HG03354 (cell line): ENCODE data around the gene RMND5B.

ENCODE experiments used
- ATAC-seq: cut with Tn5 transposase; IDR thresholded peaks from one replicate; pipeline ENCODE4 v1.9.1; 2021; ENCODE audit warnings: mild to moderate bottlenecking; ENCODE audit not compliant: unreplicated experiment, poor library complexity, severe bottlenecking

The RMND5B gene

GRCh38 chr5:178113141-178113787 is 17.6 kb upstream of the RMND5B start, which contains the start of gene N4BP3:
N4BP3 (plus strand) TSS chr5:178113532; CDS start chr5:178119584, 6,052 bp downstream.
- peak; percentile 68 for ATAC-seq

DNA sequence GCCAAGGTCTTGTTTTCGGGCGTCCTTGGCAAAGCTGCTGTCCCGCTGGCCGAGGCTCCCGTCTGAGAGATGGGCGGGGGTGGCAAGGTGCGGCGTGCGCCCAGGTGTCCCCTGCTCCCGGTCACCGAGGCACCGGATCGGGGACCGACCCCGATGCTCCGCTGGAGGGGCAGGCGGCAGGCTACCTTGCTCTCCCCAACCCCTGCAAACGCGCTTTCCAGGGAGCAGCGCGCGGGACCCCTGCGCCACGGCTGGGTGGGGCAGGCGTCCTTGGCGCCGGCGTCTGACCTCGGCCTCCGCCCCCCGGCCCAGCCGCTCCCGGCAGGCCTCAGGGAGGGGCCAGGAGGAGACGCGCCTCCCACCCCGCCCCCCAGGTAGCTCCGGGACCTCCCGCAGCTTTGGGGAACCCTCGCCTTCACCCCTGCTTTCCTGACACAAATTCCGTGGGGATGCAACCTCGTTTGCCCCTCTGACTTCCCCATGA is 16.9 kb upstream of the RMND5B start:
- ATAC-seq, result no peak

DNA sequence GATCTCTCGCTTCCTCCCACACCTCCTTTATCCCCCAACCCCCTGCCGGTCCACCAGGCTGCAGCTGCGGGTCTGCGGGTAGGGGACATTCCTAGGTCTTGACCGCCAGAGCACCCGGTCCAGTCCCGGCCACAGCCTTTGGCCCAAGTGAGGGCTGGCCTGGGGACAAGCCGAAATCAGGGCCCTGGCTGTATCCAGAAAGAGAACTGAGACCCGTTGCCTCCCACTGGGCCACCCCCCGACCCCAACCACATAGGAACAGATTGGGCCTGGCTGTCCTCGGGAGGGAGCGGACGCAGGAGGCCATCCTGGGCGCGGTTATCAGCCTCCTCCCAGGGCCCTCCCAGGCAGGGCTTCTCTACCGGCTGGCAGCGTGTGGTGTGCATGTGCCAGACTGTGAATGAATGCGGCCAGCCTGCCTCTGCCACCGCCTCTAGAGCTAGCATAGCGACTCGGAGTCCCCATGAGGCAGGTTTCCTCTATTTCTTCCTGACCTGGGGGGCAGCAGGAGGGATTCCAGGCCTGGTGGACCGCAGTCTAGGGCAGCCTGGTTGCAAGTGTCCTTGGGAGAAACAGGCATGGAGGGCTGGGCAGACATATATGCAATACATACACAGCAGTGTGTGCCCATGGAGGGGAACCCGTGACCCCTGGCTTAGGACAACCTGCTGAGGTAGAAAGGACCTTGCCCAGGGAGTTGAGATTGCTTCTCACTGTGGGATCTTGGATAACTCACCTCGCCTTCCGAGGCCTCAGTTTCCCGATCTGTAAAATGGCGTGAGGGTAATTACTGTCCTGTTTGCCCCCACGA is 16.3 kb upstream of the RMND5B start:
- ATAC-seq, result no peak

DNA sequence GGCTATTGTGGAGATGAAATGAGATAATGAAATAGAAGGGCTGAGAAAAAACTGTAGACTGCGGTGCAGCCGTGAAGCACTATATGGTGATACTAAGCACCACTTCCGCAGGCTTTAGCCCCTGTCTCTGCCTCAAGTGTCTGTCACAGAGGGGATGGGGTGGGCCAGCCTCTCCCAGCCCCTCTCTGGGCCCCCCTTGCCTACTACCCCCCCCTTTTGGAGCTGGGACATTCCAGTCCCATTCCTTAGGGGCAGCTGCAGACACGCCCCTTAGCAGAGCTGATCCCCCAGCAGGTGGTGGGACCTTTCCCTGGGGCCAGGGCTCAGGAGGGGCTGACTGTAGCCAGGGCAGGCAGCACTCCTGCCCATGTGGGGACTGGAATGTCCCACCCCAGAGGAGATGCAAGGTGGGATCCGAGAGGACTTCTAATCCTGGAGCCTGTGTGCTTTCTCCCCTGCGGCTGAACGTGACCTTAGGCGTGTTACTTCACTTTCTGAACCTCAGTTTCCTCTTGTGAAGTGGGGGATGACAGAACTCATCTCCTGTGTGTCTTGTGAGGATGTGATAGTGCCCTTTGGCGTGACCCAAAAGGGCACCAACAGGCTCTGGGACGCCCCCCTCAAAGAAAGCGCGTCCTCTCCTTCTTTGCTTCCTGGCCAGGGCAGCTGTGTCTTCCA is 15.5 kb upstream of the RMND5B start:
- ATAC-seq, result no peak

DNA sequence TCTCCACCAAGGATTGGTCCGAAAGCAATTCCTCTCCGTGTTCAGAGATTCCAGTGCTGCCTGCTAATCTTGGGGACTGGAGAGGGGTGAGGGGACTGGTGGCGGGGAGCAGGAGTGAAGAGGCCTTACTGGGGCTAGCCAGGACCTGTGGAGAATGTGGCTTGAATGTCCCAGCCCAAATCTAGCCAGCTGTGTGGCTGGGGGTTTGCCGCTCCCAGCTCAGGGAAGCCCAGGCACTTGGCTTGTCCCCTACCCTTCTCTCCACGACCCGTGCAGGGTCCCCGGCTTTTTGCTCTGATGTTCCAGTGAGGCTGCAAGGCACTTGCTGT is 15.0 kb upstream of the RMND5B start:
- ATAC-seq, result no peak

DNA sequence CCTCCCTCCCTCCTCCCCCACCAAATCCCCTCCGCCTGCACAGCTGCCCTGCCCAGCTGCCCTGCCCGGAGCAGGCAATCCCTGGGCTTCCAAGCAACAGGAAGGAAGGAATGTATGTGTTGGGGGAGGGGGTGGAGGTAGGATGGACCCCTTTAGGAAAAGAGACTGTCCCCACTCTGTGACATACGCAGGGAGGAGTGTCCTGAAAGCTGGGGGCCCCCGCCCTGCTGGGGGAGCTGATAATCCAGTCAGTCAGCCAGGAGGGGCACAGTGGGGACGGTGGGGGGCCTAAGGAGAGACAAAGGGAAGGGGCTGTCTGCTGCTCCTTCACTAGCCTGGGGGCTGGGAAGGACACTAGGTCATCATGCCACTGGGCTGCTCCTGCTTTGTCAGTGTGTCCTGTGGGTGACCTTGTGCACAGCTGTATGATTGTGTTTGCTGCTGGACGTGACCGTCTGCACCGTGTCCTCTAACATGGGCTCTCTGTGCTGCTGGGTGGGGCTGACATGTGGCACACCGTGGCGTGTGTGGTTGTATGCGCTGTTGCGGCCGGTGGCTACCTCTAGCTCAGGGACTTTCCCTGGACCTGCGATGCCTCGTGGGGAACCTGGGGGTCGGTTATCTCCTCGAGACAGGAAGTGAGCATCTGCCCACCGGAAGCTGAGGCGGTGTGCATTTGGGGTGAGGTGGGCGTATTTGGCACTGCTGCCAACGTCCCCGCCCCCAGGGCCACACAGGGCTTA is 14.5 kb upstream of the RMND5B start:
- no peak for ATAC-seq

GRCh38 chr5:178117923-178118701 is 12.7 kb upstream of the RMND5B start:
- no peak for ATAC-seq

GRCh38 chr5:178119915-178120606 is 10.8 kb upstream of the RMND5B start:
- ATAC-seq, result no peak

- peak; percentile 85 for ATAC-seq
Observed at GRCh38 chr5:178120607-178121357, 10.0 kb upstream of the RMND5B start.

DNA sequence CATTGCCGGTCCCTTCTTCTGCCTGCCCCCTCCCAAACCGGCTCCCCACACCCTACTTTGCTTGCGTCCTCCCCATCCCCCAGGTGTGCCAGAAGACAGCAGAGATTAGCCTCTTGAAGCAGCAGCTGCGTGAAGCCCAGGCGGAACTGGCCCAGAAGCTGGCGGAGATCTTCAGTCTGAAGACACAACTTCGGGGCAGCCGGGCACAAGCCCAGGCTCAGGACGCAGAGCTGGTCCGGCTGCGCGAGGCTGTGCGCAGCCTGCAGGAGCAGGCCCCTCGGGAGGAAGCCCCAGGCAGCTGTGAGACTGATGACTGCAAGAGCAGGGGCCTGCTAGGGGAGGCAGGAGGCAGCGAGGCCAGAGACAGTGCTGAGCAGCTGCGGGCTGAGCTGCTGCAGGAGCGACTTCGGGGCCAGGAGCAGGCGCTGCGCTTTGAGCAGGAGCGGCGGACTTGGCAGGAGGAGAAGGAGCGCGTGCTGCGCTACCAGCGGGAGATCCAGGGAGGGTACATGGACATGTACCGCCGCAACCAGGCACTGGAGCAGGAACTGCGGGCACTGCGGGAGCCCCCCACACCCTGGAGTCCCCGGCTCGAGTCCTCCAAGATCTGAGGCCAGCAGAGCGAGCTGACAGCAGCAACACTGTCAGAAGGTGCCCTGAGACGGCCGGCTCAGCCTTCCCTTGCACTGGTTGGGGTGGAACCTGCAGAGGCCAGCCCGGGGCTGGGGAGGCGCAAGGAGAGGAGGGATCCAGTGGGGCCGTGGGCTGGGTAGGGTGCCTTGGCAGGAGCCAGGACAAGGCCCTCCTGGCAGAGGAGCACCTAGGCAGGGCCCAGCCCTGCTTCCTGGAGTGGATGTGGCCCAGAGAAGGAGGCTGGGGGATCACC is 9.2 kb upstream of the RMND5B start:
- ATAC-seq, result peak; percentile 25

- ATAC-seq, result no peak
Observed at GRCh38 chr5:178122346-178122745, 8.5 kb upstream of the RMND5B start.

DNA sequence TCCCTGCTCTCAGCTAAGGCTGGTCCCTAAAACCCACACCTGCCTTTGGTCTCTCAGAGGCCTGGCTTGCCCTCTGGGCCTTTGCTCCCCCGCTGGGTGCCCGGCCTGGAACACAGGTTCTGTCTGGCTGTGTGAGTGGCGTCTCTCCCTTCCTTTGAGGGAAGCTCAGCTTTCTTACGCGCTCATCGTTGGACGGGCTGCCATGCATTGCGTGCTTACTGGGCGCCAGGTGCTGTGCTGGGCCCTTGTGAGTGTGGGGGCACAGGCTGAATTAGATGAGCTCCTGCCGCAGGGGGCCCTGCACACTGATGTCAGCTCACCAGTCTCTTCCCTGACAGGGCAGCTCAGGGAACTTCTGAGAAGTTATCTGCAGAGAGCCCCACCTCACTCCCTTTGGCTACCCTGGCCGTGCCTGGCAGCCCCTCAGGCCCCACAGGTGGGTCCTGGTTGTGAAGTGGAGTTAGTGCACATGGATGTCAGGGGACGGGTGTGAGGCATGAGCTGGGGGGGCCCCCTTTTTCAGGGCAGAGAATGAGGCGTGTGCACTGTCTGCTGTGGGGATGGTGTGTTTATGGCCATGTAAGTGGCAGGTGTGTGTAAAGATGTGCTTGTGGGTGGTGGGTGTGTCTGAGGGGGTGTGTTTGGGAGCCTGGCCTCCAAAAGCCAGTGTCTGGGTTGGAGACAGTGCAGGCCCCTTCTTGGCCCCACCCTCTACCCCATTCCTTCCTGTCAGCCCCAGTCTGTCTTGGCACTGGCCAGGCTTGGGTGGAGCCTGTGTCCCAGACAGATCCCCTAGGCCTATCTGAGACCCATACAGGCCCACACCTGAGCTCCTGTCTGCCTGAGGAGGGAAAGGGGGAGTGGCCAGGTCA is 7.5 kb upstream of the RMND5B start:
- no peak for ATAC-seq

GRCh38 chr5:178123966-178124925 is 6.6 kb upstream of the RMND5B start:
- no peak for ATAC-seq

GRCh38 chr5:178125253-178125906 is 5.4 kb upstream of the RMND5B start:
- ATAC-seq, result no peak

GRCh38 chr5:178126556-178126955 is 4.3 kb upstream of the RMND5B start:
- ATAC-seq, result no peak
